B cell (primary cell): ENCODE results near the gene DNAH10. TPM values are rescaled to one million over a fixed set of nuclear protein-coding genes. Genes with fewer than 3 reads are reported as not detected.

Experiments
- ATAC-seq: fragments of 200-7000 bp; cut with Tn5 transposase; one replicate; pipeline ENCODE4 v1.10.0; 2021; ENCODE audit warnings: low read depth, mild to moderate bottlenecking, moderate number of reproducible peaks, moderate library complexity
- CTCF ChIA-PET: fragments of 350-600 bp; sonication (Branson Sonifier 250); formaldehyde crosslinking; loops from one replicate; lab custom pipeline; 2021; ENCODE audit warnings: antibody characterized with exemption, inconsistent platforms; lab: Charles Lee
- POLR2A ChIA-PET: fragments of 350-600 bp; sonication (Branson Sonifier 250); formaldehyde crosslinking; loops from one replicate; lab custom pipeline; 2021; ENCODE audit warnings: antibody characterized with exemption; lab: Charles Lee
- DNase-seq: peaks from one replicate; pipeline ENCODE4 v3.0.0; 2013
- H2AFZ ChIP-seq: 2 replicates; pipeline ENCODE4 v1.6.1; 2012; ENCODE audit warnings: mild to moderate bottlenecking, low read depth, low read length; ENCODE audit not compliant: insufficient read depth, poor library complexity, severe bottlenecking
- H3K27ac ChIP-seq, 2 donors: 1 replicate in 1 of 2; 2 replicates in 1 of 2; pipeline ENCODE4 v1.5.1; 2012 to 2013; ENCODE audit warnings: low read length in 2 of 2, mild to moderate bottlenecking in 2 of 2, moderate library complexity in 1 of 2
- H3K27me3 ChIP-seq, 4 experiments: fragments of 200-600 bp in 1 of 4; sonication (generic) in 1 of 4; replicated peaks in 1 of 4; 1 replicate in 2 of 4; 2 replicates in 2 of 4; pipeline versions ENCODE4 v1.6.1 to v1.7.0; 2013 to 2016; ENCODE audit warnings: low read length in 3 of 4, mild to moderate bottlenecking in 2 of 4, mixed read lengths in 1 of 4, moderate library complexity in 1 of 4; ENCODE audit not compliant: insufficient read depth in 4 of 4, control insufficient read depth in 3 of 4; ENCODE audit errors: control extremely low read depth in 1 of 4
- H3K36me3 ChIP-seq, 2 experiments: replicated peaks in 1 of 2; 1 replicate in 1 of 2; 2 replicates in 1 of 2; pipeline versions ENCODE4 v1.6.1 to v1.7.1; 2013; ENCODE audit warnings: low read length in 1 of 2; ENCODE audit not compliant: insufficient read depth in 2 of 2, control insufficient read depth in 1 of 2; ENCODE audit errors: control extremely low read depth in 1 of 2, extremely low read depth in 1 of 2
- H3K4me1 ChIP-seq, 2 donors: fragments of 200-600 bp in 1 of 2; sonication (generic) in 1 of 2; 1 replicate in 1 of 2; 2 replicates in 1 of 2; pipeline versions ENCODE4 v1.5.1 to v1.6.1; 2013 to 2017; ENCODE audit warnings: low read length in 2 of 2; ENCODE audit not compliant: control insufficient read depth in 2 of 2, insufficient read depth in 2 of 2
- H3K4me2 ChIP-seq: replicated peaks from 2 replicates; pipeline ENCODE3; 2012; ENCODE audit warnings: mild to moderate bottlenecking, low read depth, low read length; ENCODE audit not compliant: poor library complexity, severe bottlenecking
- H3K4me3 ChIP-seq, 5 experiments: fragments of 200-600 bp in 1 of 5; sonication (generic) in 1 of 5; 1 replicate in 3 of 5; 2 replicates in 2 of 5; pipeline versions ENCODE4 v1.5.1 to v1.7.0; 2011 to 2016; ENCODE audit warnings: low read length in 4 of 5, mild to moderate bottlenecking in 4 of 5, low read depth in 2 of 5, control low read depth in 1 of 5, moderate library complexity in 1 of 5; ENCODE audit not compliant: insufficient read depth in 1 of 5; ENCODE audit errors: control extremely low read depth in 1 of 5, extremely low read depth in 1 of 5
- H3K79me2 ChIP-seq: fragments of 200-600 bp; sonication (generic); one replicate; pipeline ENCODE4 v1.6.0; 2016; ENCODE audit warnings: low read length; ENCODE audit not compliant: control insufficient read depth, insufficient read depth
- H3K9ac ChIP-seq: fragments of 200-600 bp; sonication (generic); 2 replicates; pipeline ENCODE4 v1.6.1; 2017; ENCODE audit warnings: mild to moderate bottlenecking, low read length, moderate library complexity
- H3K9me3 ChIP-seq, 3 donors: one replicate each; pipeline versions ENCODE4 v1.6.1 to v1.7.1; 2013; ENCODE audit warnings: low read length in 2 of 3; ENCODE audit not compliant: control insufficient read depth in 2 of 3, insufficient read depth in 1 of 3; ENCODE audit errors: control extremely low read depth in 1 of 3
- H4K20me1 ChIP-seq: 2 replicates; pipeline ENCODE4 v1.6.0; 2012; ENCODE audit warnings: mild to moderate bottlenecking, low read length; ENCODE audit not compliant: insufficient read depth, control insufficient read depth, poor library complexity, severe bottlenecking
- H3K27ac Mint-ChIP-seq: one replicate; pipeline ENCODE4 v1.8.0; 2021; ENCODE audit warnings: mixed read lengths
- H3K27me3 Mint-ChIP-seq: one replicate; pipeline ENCODE4 v1.8.0; 2021; ENCODE audit warnings: mixed read lengths
- H3K4me1 Mint-ChIP-seq: one replicate; pipeline ENCODE4 v1.8.0; 2021; ENCODE audit warnings: mixed read lengths
- H3K4me3 Mint-ChIP-seq: one replicate; pipeline ENCODE4 v1.8.0; 2021; ENCODE audit warnings: mixed read lengths
- H3K9me3 Mint-ChIP-seq: one replicate; pipeline ENCODE4 v1.8.0; 2022; ENCODE audit warnings: mixed read lengths; ENCODE audit not compliant: insufficient read depth
- CTCF ChIP-seq: fragments of 200-600 bp; IDR thresholded peaks from one replicate; pipeline ENCODE4 v1.8.0; 2022; ENCODE audit warnings: antibody characterized with exemption, mild to moderate bottlenecking
- EZH2 ChIP-seq: IDR thresholded peaks from 2 replicates; pipeline ENCODE4 v1.6.1; 2012; ENCODE audit warnings: borderline replicate concordance, low read depth, mild to moderate bottlenecking, moderate library complexity, low read length; ENCODE audit not compliant: insufficient read depth, poor library complexity, severe bottlenecking
- WGBS: methylation state at CpG from one replicate; pipeline ENCODE4 v1.1.5; 2013; ENCODE audit warnings: missing lambda C conversion rate; ENCODE audit not compliant: insufficient coverage; 5-methylcytosine and 5-hydroxymethylcytosine counted together
- intact Hi-C: fragments of 100-400 bp; cut with micrococcal nuclease; formaldehyde crosslinking; loops from one replicate; pipeline ENCODE4 v1.10.0; 2022
- polyA plus RNA-seq: library from polyadenylated mRNA; depleted of rRNA; stranded (reverse); fragments of >200 nt; gene quantifications from 2 replicates; pipeline ENCODE4 v1.2.3, GENCODE V29; 2012
- total RNA-seq, 2 donors: library from RNA; stranded (reverse); fragments of 120-200 nt in 1 of 2; gene quantifications; 1 replicate in 1 of 2; 2 replicates in 1 of 2; pipeline versions ENCODE4 v1.2.3 to v1.2.4, GENCODE V29; 2013 to 2022

The DNAH10 gene
- total and polyA plus RNA-seq, 2 donors (not counting 1 experiment from before 2014, with no cell fraction given) = 0.24 to 0.99 TPM

- H2AFZ ChIP-seq = peak overlapping the region; percentile 14
- H3K4me2 ChIP-seq = peak overlapping the region; percentile 56
- 17% methylated on average over 10 of the region's 16 CpGs for WGBS
- H3K9me3 Mint-ChIP-seq = peaks cover 2% of the 10 kb centered on the region
- peaks cover 20 to 22% of the 10 kb centered on the region in 2 donors for H3K4me1 ChIP-seq
- peaks cover 0 to 12% (median 2%) of the 10 kb centered on the region in 3 donors for H3K9me3 ChIP-seq
- no peaks in the 10 kb centered on the region for H3K27me3 ChIP-seq
- H3K79me2 ChIP-seq = no peaks in the 10 kb centered on the region
- ATAC-seq (peak; percentile 53), DNase-seq (peak; percentile 22)
- H3K36me3 ChIP-seq = peaks cover 2 to 30% of the 10 kb centered on the region in 2 experiments
- no peaks in the 10 kb centered on the region for H3K27me3 Mint-ChIP-seq
- H4K20me1 ChIP-seq = no peaks in the 10 kb centered on the region
- H3K9ac ChIP-seq = peak overlapping the region; percentile 34
- peak overlapping the region; percentile 64 for H3K4me3 Mint-ChIP-seq
- H3K4me1 Mint-ChIP-seq = peaks cover 25% of the 10 kb centered on the region
- CTCF ChIA-PET = interaction anchor here (0.6 kb wide), 1 partner anchor 31 kb away, joined by 5 read pairs; no protein-coding TSS in a partner anchor
- H3K4me3 ChIP-seq = peak overlapping the region in 2 of 5 experiments; percentile 15 to 17
- POLR2A ChIA-PET = no interaction called here
- peak overlapping the region; percentile 16 for H3K27ac Mint-ChIP-seq
- intact Hi-C loops = no loop called here
- TF ChIP-seq EZH2 = no peak
- TF ChIP-seq CTCF = no peak
- H3K27ac ChIP-seq = peak overlapping the region in 1 of 2 donors; percentile 0
Observed at GRCh38 chr12:123937707-123938591, 175.8 kb downstream of the DNAH10 start.
